HG02852 (cell line): ENCODE measurements around the gene RAB9A.
"Not testable (repeated sequence)": the region's sequence is repeated elsewhere in the genome, so short reads cannot be mapped to it uniquely, and the experiment has no call there.

Experiments used
- ATAC-seq: cut with Tn5 transposase; IDR thresholded peaks from one replicate; pipeline ENCODE4 v1.9.1; 2021; ENCODE audit warnings: mild to moderate bottlenecking, moderate library complexity; ENCODE audit not compliant: unreplicated experiment

The RAB9A gene

GRCh38 chrX:13669246-13669737 is 19.6 kb upstream of the RAB9A start:
- ATAC-seq: peak; percentile 77

GRCh38 chrX:13669755-13670154 is 19.2 kb upstream of the RAB9A start:
- not testable (repeated sequence) for ATAC-seq

GRCh38 chrX:13670197-13670596 is 18.7 kb upstream of the RAB9A start:
- no peak for ATAC-seq

GRCh38 chrX:13673016-13673415 is 15.9 kb upstream of the RAB9A start:
- no peak for ATAC-seq

- ATAC-seq: no peak
These were observed 12.0 kb upstream of the RAB9A start for GRCh38 chrX:13676885-13677284.

- ATAC-seq: not testable (repeated sequence)
These were observed 9.2 kb upstream of the RAB9A start for GRCh38 chrX:13679700-13680099.

GRCh38 chrX:13681595-13681994 is 7.3 kb upstream of the RAB9A start:
- ATAC-seq: no peak

- ATAC-seq: no peak
These were observed 4.6 kb upstream of the RAB9A start for GRCh38 chrX:13684361-13684760.

- no peak for ATAC-seq
These were observed 3.7 kb upstream of the RAB9A start for GRCh38 chrX:13685126-13685763.

GRCh38 chrX:13687203-13687602 is 1.7 kb upstream of the RAB9A start:
- no peak for ATAC-seq

GRCh38 chrX:13688384-13688957 is 457 bp upstream of the RAB9A start:
- no peak for ATAC-seq

GRCh38 chrX:13689741-13690211 is 848 bp downstream of the RAB9A start:
- ATAC-seq: no peak

GRCh38 chrX:13690836-13691235 is 1.9 kb downstream of the RAB9A start:
- no peak for ATAC-seq

GRCh38 chrX:13691841-13692371 is 3.0 kb downstream of the RAB9A start:
- ATAC-seq: no peak

- no peak for ATAC-seq
These were observed 3.9 kb downstream of the RAB9A start for GRCh38 chrX:13692771-13693231.

GRCh38 chrX:13693341-13693961 is 4.5 kb downstream of the RAB9A start:
- no peak for ATAC-seq

- ATAC-seq: no peak
These were observed 5.4 kb downstream of the RAB9A start for GRCh38 chrX:13694359-13694758.

GRCh38 chrX:13694983-13695382 is 6.1 kb downstream of the RAB9A start:
- no peak for ATAC-seq

GRCh38 chrX:13695601-13696115 is 6.7 kb downstream of the RAB9A start:
- no peak for ATAC-seq

- peak; percentile 50 for ATAC-seq
These were observed 8.5 kb downstream of the RAB9A start for GRCh38 chrX:13697455-13697854.

- ATAC-seq: no peak
These were observed 9.0 kb downstream of the RAB9A start for GRCh38 chrX:13697976-13698375.

- ATAC-seq: no peak
These were observed 9.5 kb downstream of the RAB9A start for GRCh38 chrX:13698432-13698831.
